Retinal pigment epithelial cell (primary cell): ENCODE measurements around the gene SUN3.

Experiments used
- DNase-seq: peaks from one replicate; pipeline ENCODE4 v3.0.0-alpha.2; 2010; ENCODE audit warnings: low read depth
- H3K4me3 ChIP-seq: 2 replicates; pipeline ENCODE4 v1.5.1; 2011; ENCODE audit warnings: mild to moderate bottlenecking, low read length, control low read depth, moderate library complexity
- CTCF ChIP-seq: conservative IDR thresholded peaks from 2 replicates; pipeline ENCODE4 v1.5.1; 2011; ENCODE audit warnings: low read depth, low read length, control low read depth, inconsistent platforms

The SUN3 gene

GRCh38 chr7:48033922-48034321 is 5.0 kb upstream of the SUN3 start:
- TF ChIP-seq CTCF = no peak
- DNase-seq = no peak
- no peak overlapping the region for H3K4me3 ChIP-seq

GRCh38 chr7:48031111-48031510 is 2.2 kb upstream of the SUN3 start:
- no peak for DNase-seq
- H3K4me3 ChIP-seq = no peak overlapping the region
- no peak for TF ChIP-seq CTCF

GRCh38 chr7:48025624-48026023 is 3.3 kb downstream of the SUN3 start:
- DNase-seq = no peak
- no peak for TF ChIP-seq CTCF
- H3K4me3 ChIP-seq = no peak overlapping the region

- no peak overlapping the region for H3K4me3 ChIP-seq
- no peak for DNase-seq
- no peak for TF ChIP-seq CTCF
These were observed 11.2 kb downstream of the SUN3 start for GRCh38 chr7:48017674-48018073.

GRCh38 chr7:48016641-48017040 is 12.3 kb downstream of the SUN3 start:
- DNase-seq = no peak
- no peak overlapping the region for H3K4me3 ChIP-seq
- TF ChIP-seq CTCF = no peak

- DNase-seq = no peak
- H3K4me3 ChIP-seq = no peak overlapping the region
- TF ChIP-seq CTCF = no peak
These were observed 17.0 kb downstream of the SUN3 start for GRCh38 chr7:48011951-48012350.

GRCh38 chr7:48011323-48011722 is 17.6 kb downstream of the SUN3 start:
- no peak overlapping the region for H3K4me3 ChIP-seq
- no peak for DNase-seq
- TF ChIP-seq CTCF = no peak
